ENCODE data around the gene ASPG. TPM values are rescaled to one million over a fixed set of nuclear protein-coding genes. Genes with fewer than 3 reads are reported as not detected.

Gene ASPG
- total RNA-seq, 6 donors from 2014 or later = 5.2 to 14.7 (median 12.5) TPM; not detected in 1

DNA sequence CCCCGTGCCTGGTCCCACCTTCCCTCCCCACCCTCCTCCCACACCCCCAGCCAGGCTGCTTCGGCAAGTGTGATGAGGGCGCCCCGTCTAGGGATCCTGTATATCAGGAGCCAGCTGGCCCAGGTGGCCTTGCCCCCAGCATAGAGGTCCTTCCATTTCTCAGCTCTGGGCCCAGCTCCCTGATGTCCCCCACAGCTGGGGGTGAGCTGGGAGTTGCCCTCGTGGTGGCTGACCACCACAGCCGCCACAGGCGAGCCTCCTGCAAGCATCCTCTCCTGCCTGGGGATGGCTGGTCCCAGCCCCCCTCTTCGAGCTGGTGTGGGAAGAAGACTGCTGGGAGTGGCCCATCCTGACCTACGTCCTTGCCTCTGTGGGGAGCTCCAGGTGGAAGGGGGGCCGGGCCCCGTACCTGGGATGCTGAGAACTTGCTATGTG is 7.4 kb downstream of the ASPG start:
- DNase-seq = no peak

DNA sequence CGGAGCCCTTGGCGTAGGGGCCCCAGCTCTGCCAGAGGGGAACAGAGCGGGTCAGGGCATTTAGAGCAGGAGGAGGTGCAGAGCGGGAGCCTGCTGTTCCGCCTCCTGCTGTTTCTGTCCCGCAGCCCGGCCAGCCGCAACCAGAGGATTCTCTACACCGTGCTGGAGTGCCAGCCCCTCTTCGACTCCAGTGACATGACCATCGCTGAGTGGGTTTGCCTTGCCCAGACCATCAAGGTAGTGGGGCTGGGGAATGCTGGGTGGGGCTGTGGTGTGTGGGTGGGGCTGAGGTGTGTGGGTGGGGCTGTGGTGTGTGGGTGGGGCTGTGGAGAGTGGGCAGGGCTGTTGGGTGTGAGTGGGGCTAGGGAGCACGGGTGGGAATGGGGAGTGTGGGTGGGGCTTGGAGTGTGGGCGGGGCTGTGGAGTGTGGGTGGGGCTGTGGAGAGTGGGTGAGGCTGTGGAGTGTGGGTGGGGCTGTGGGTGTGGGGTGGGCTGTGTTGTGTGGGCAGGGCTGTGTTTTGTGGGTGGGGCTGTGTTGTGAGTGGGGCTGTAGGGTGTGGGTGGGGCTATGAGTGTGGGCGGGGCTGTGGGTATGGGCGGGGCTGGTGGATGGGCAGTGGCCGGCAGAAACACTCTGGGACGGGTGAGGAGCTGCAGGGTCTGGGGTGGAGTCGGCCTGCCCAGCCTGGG is 8.0 kb downstream of the ASPG start:
- no peaks in the 10 kb centered on the region for H3K27me3 ChIP-seq
- no peak overlapping the region for H3K4me3 ChIP-seq
- no peaks in the 10 kb centered on the region for H3K9me3 ChIP-seq
- no peaks in the 10 kb centered on the region for H3K36me3 ChIP-seq
- peak in 1 of 2 donors; percentile 61 for DNase-seq
- 40 to 59% methylated on average over 5 to 18 of the region's 18 CpGs for WGBS, 2 donors
- H3K4me1 ChIP-seq = peaks cover 0 to 14% (median 10%) of the 10 kb centered on the region in 4 donors
- ATAC-seq (ENCODE audit: low FRiP score in 2 of 2) = peak in 1 of 2 donors; percentile 31
- H3K27ac ChIP-seq = no peak overlapping the region
- TF ChIP-seq, protein P1, sequence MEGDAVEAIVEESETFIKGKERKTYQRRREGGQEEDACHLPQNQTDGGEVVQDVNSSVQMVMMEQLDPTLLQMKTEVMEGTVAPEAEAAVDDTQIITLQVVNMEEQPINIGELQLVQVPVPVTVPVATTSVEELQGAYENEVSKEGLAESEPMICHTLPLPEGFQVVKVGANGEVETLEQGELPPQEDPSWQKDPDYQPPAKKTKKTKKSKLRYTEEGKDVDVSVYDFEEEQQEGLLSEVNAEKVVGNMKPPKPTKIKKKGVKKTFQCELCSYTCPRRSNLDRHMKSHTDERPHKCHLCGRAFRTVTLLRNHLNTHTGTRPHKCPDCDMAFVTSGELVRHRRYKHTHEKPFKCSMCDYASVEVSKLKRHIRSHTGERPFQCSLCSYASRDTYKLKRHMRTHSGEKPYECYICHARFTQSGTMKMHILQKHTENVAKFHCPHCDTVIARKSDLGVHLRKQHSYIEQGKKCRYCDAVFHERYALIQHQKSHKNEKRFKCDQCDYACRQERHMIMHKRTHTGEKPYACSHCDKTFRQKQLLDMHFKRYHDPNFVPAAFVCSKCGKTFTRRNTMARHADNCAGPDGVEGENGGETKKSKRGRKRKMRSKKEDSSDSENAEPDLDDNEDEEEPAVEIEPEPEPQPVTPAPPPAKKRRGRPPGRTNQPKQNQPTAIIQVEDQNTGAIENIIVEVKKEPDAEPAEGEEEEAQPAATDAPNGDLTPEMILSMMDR (IDR thresholded peaks at IDR 0.05) = no peak
- TF ChIP-seq POLR2AphosphoS5 (IDR thresholded peaks at IDR 0.05) = no peak
- TF ChIP-seq POLR2A (IDR thresholded peaks at IDR 0.05) = no peak
- no peak for TF ChIP-seq EP300 (IDR thresholded peaks at IDR 0.05)

More for the DNA sequence above, 7.4 kb downstream of the ASPG start:
- H3K36me3 ChIP-seq = no peaks in the 10 kb centered on the region
- no peak overlapping the region for H3K27ac ChIP-seq
- H3K4me3 ChIP-seq = no peak overlapping the region
- no peaks in the 10 kb centered on the region for H3K9me3 ChIP-seq
- no peak for ATAC-seq (ENCODE audit: low FRiP score in 2 of 2)
- TF ChIP-seq, protein P1 (IDR thresholded peaks at IDR 0.05) = no peak
- TF ChIP-seq EP300 (IDR thresholded peaks at IDR 0.05) (no peak), POLR2A (IDR thresholded peaks at IDR 0.05) (no peak), POLR2AphosphoS5 (IDR thresholded peaks at IDR 0.05) (no peak)
- H3K4me1 ChIP-seq = peaks cover 0 to 14% (median 10%) of the 10 kb centered on the region in 4 donors
- H3K27me3 ChIP-seq = no peaks in the 10 kb centered on the region
- WGBS, 2 donors = 30 to 81% methylated on average over 2 to 11 of the region's 11 CpGs

- H3K4me1 ChIP-seq = peaks cover 0 to 14% (median 11%) of the 10 kb centered on the region in 4 donors
- TF ChIP-seq POLR2A (IDR thresholded peaks at IDR 0.05) (no peak), EP300 (IDR thresholded peaks at IDR 0.05) (no peak), POLR2AphosphoS5 (IDR thresholded peaks at IDR 0.05) (no peak)
- TF ChIP-seq, protein P1 (IDR thresholded peaks at IDR 0.05) = no peak
- WGBS, 2 donors = 55 to 59% methylated on average over 16 to 20 of the region's 20 CpGs
- H3K27me3 ChIP-seq = no peaks in the 10 kb centered on the region
- no peak overlapping the region for H3K27ac ChIP-seq
- ATAC-seq (ENCODE audit: low FRiP score in 2 of 2) (no peak), DNase-seq (no peak)
- no peaks in the 10 kb centered on the region for H3K9me3 ChIP-seq
- no peak overlapping the region for H3K4me3 ChIP-seq
- no peaks in the 10 kb centered on the region for H3K36me3 ChIP-seq
Measured at GRCh38 chr14:104094056-104094708, 8.7 kb downstream of the ASPG start.

- WGBS, 2 donors = 52 to 65% methylated on average over 12 to 34 of the region's 35 CpGs
- DNase-seq (peak; percentile 67 to 96), ATAC-seq (ENCODE audit: low FRiP score in 2 of 2) (peak; percentile 62 to 73)
- TF ChIP-seq POLR2AphosphoS5 (IDR thresholded peaks at IDR 0.05) = no peak
- TF ChIP-seq, protein P1 (IDR thresholded peaks at IDR 0.05) = peak; percentile 91 to 96 (median 92)
- no peak for TF ChIP-seq EP300 (IDR thresholded peaks at IDR 0.05)
- TF ChIP-seq POLR2A (IDR thresholded peaks at IDR 0.05) = no peak
- H3K36me3 ChIP-seq = no peaks in the 10 kb centered on the region
- peaks cover 0 to 20% (median 11%) of the 10 kb centered on the region in 4 donors for H3K4me1 ChIP-seq
- H3K27me3 ChIP-seq = no peaks in the 10 kb centered on the region
- no peak overlapping the region for H3K4me3 ChIP-seq
- no peaks in the 10 kb centered on the region for H3K9me3 ChIP-seq
- no peak overlapping the region for H3K27ac ChIP-seq
Measured at GRCh38 chr14:104094709-104095425, 9.4 kb downstream of the ASPG start.

Measured in upper lobe of left lung (tissue), 6 donors.